Uterus (tissue), 2 donors: ENCODE results near the gene IRX2.

ENCODE experiments used
- CTCF ChIP-seq, 4 experiments: fragments of 200-600 bp in 2 of 4; fragments of 450-650 bp in 2 of 4; sonication (generic) in 2 of 4; IDR thresholded peaks; one replicate each; pipeline ENCODE4 v1.5.1; 2016 to 2019; ENCODE audit warnings: antibody characterized with exemption in 4 of 4, mild to moderate bottlenecking in 2 of 4, moderate library complexity in 1 of 4
- POLR2A ChIP-seq, 2 donors: fragments of 450-650 bp; IDR thresholded peaks; one replicate each; pipeline ENCODE4 v1.6.1; 2016; ENCODE audit warnings: antibody characterized with exemption in 2 of 2, mild to moderate bottlenecking in 1 of 2, moderate library complexity in 1 of 2

DNA sequence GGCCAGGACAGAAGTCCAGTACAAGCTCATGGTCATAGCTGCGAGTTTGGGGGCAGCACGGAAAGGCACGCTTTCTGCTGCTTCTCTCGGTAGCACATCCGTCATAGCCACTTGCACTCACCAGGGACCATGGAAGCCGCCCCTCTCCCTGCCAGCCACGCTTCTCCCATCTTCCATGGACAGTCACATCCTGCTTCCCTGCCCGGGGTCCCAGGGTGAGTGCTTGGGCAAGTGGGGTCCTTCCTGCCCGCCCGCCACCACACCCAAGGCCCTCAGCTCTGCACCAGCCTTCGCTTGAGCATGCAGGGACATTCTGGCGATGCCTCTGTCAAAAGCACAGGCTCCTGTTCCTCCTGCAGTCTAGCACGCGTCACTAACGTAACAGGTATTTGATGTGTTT is 13.1 kb upstream of the IRX2 start:
- no peak for TF ChIP-seq CTCF (IDR thresholded peaks at IDR 0.05)
- TF ChIP-seq POLR2A (IDR thresholded peaks at IDR 0.05) = no peak
